Osteoblast (primary cell): ENCODE results near the gene CACNB2. TPM values are rescaled to one million over a fixed set of nuclear protein-coding genes. Genes with fewer than 3 reads are reported as not detected.

Experiments used
- DNase-seq: peaks from one replicate; pipeline ENCODE4 v3.0.0; 2011; ENCODE audit warnings: low spot score, mixed read lengths; ENCODE audit not compliant: insufficient read length; ENCODE audit errors: missing footprints
- H2AFZ ChIP-seq: 2 replicates; pipeline ENCODE4 v1.6.0; 2011; ENCODE audit warnings: mild to moderate bottlenecking, low read length
- H3K27ac ChIP-seq: 2 replicates; pipeline ENCODE4 v1.5.1; 2011; ENCODE audit warnings: mild to moderate bottlenecking, low read depth, low read length, moderate library complexity
- H3K27me3 ChIP-seq: 2 replicates; pipeline ENCODE4 v1.6.0; 2012; ENCODE audit warnings: mild to moderate bottlenecking, control low read depth, inconsistent platforms, low read length, moderate library complexity; ENCODE audit not compliant: insufficient read depth
- H3K36me3 ChIP-seq: 2 replicates; pipeline ENCODE4 v1.5.1; 2011; ENCODE audit warnings: mild to moderate bottlenecking, low read length, control low read depth, moderate library complexity; ENCODE audit not compliant: insufficient read depth
- H3K4me1 ChIP-seq: 2 replicates; pipeline ENCODE4 v1.5.1; 2011; ENCODE audit warnings: mild to moderate bottlenecking, low read length, control low read depth, moderate library complexity; ENCODE audit not compliant: insufficient read depth
- H3K4me2 ChIP-seq: 2 replicates; pipeline ENCODE4 v1.6.0; 2011; ENCODE audit warnings: mild to moderate bottlenecking, low read length; ENCODE audit not compliant: insufficient read depth
- H3K4me3 ChIP-seq: fragments of 200-600 bp; sonication (generic); 3 replicates; pipeline ENCODE4 v1.5.1; 2012; ENCODE audit warnings: mild to moderate bottlenecking, low read length, inconsistent platforms; ENCODE audit not compliant: insufficient read depth
- H3K79me2 ChIP-seq: 2 replicates; pipeline ENCODE4 v1.6.0; 2012; ENCODE audit warnings: mild to moderate bottlenecking, low read length, control low read depth, inconsistent platforms; ENCODE audit not compliant: insufficient read depth
- H3K9me3 ChIP-seq: 2 replicates; pipeline ENCODE4 v1.5.1; 2011; ENCODE audit warnings: low read depth, low read length, control low read depth
- H4K20me1 ChIP-seq: 2 replicates; pipeline ENCODE4 v1.6.0; 2012; ENCODE audit warnings: mild to moderate bottlenecking, low read length, control low read depth; ENCODE audit not compliant: insufficient read depth
- total RNA-seq: library from RNA; depleted of rRNA; stranded (reverse); fragments of >200 nt; gene quantifications from 2 replicates; pipeline ENCODE4 v1.2.3, GENCODE V29; 2012
- TF ChIP-seq, protein P1 (sequence below): IDR thresholded peaks from 2 replicates; pipeline ENCODE4 v1.5.1; 2011; ENCODE audit warnings: mild to moderate bottlenecking, low read depth, low read length, moderate library complexity; ENCODE audit errors: extremely low read depth

Gene CACNB2
- total RNA-seq, 1 donor: under 0.01 TPM

DNA sequence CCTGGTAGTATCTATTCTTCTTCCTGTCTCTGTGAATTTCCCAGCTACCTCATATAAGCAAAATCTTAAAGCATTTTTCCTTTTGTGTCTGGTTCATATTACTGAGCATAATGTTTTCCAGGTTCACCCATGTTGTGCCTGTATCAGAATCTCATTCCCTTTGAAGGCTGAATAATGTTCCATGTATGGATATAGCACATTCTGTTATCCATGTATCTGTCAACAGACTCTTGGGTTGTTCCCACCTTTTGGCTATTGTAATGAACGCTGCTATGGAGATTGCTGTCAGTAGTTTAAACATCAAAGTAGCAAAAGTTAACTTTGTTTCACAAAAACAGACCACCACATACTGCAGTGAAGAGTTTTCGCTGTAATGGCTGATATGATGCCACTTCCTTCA is 411.2 kb downstream of the CACNB2 start:
- no peak overlapping the region for H3K4me3 ChIP-seq
- H2AFZ ChIP-seq: no peak overlapping the region
- H3K27me3 ChIP-seq: no peaks in the 10 kb centered on the region
- H3K4me2 ChIP-seq: no peak overlapping the region
- H3K4me1 ChIP-seq: no peaks in the 10 kb centered on the region
- DNase-seq: no peak
- TF ChIP-seq, protein P1, sequence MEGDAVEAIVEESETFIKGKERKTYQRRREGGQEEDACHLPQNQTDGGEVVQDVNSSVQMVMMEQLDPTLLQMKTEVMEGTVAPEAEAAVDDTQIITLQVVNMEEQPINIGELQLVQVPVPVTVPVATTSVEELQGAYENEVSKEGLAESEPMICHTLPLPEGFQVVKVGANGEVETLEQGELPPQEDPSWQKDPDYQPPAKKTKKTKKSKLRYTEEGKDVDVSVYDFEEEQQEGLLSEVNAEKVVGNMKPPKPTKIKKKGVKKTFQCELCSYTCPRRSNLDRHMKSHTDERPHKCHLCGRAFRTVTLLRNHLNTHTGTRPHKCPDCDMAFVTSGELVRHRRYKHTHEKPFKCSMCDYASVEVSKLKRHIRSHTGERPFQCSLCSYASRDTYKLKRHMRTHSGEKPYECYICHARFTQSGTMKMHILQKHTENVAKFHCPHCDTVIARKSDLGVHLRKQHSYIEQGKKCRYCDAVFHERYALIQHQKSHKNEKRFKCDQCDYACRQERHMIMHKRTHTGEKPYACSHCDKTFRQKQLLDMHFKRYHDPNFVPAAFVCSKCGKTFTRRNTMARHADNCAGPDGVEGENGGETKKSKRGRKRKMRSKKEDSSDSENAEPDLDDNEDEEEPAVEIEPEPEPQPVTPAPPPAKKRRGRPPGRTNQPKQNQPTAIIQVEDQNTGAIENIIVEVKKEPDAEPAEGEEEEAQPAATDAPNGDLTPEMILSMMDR: no peak
- H3K9me3 ChIP-seq: no peaks in the 10 kb centered on the region
- H3K27ac ChIP-seq: no peak overlapping the region
- no peaks in the 10 kb centered on the region for H3K79me2 ChIP-seq
- no peaks in the 10 kb centered on the region for H3K36me3 ChIP-seq
- no peaks in the 10 kb centered on the region for H4K20me1 ChIP-seq

DNA sequence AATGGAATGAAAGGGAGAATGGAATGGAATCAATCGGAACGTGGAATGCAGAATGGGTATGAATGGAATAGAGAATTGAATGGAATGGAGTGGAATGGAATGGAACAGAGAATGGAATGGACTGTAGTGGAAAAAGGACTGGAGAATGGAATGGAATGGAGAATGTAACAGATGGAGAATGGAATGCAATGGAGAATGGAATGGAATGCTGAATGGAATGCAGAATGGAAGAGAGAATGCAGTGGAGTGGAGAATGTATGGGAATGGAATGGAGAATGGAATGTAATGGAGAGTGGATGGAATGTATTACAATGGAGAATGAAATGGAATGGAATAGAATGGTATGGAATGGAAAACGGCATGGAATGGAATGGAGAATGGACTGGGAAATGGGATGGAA is 414.3 kb downstream of the CACNB2 start:
- Histone ChIP-seq H3K9me3 (no peaks in the 10 kb centered on the region), H2AFZ (no peak overlapping the region), H3K27me3 (no peaks in the 10 kb centered on the region), H4K20me1 (no peaks in the 10 kb centered on the region), H3K27ac (no peak overlapping the region), H3K4me2 (no peak overlapping the region), H3K4me1 (no peaks in the 10 kb centered on the region), H3K36me3 (no peaks in the 10 kb centered on the region), H3K4me3 (no peak overlapping the region), H3K79me2 (no peaks in the 10 kb centered on the region)
- DNase-seq: no peak
- TF ChIP-seq, protein P1: no peak

DNA sequence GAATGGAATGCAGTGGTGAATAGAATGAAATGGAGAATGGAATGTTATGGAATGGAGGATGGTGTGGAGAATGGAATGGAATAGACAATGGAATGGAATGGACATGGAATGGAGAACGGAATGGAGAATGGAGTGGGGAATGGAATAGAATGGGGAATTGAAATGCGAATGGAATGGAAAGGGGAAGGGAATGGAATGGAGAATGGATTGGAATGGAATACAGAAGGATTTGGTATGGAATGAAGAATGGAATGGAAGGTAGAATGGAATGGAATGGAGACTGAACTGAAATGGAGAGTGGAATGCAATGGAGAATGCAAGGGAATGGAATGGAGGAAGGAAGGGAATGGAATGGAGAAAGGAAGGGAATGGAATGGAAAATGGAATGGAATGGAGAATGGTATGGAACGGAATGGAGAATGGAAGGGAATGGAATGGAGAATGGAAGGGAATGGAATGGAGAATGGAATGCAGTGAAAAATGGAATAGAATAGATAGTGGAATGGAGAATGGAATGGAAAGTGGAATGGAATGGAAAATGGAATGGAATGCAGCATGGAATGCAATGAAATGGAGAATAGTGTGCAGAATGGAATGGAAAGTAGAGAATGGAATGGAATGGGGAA is 416.4 kb downstream of the CACNB2 start:
- TF ChIP-seq, protein P1: no peak
- Histone ChIP-seq H3K36me3 (no peaks in the 10 kb centered on the region), H3K27me3 (no peaks in the 10 kb centered on the region), H3K4me2 (no peak overlapping the region), H2AFZ (no peak overlapping the region), H3K4me1 (no peaks in the 10 kb centered on the region), H4K20me1 (no peaks in the 10 kb centered on the region), H3K4me3 (no peak overlapping the region), H3K9me3 (no peaks in the 10 kb centered on the region), H3K79me2 (no peaks in the 10 kb centered on the region), H3K27ac (no peak overlapping the region)
- no peak for DNase-seq

DNA sequence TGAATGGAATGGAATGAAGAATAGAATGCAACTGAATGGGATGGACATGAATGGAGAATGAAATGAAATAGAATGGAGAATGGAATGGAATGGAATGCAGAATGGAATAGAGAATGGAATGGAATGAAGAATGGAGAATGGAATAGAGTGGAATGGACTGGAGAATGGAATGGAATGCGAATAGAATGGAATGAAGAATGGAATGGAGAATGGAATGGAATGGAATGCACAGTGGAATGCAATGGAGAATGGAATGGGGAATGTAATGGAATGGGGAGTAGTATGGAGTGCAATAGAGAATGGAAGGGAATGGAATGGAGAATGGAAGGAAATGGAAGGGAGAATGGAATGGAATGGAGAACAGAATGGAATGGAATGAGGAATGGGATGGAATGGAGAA is 417.7 kb downstream of the CACNB2 start:
- Histone ChIP-seq H3K4me1 (no peaks in the 10 kb centered on the region), H3K27me3 (no peaks in the 10 kb centered on the region), H3K79me2 (no peaks in the 10 kb centered on the region), H3K4me3 (no peak overlapping the region), H3K9me3 (no peaks in the 10 kb centered on the region), H2AFZ (no peak overlapping the region), H3K36me3 (no peaks in the 10 kb centered on the region), H3K4me2 (no peak overlapping the region), H4K20me1 (no peaks in the 10 kb centered on the region), H3K27ac (no peak overlapping the region)
- TF ChIP-seq, protein P1: no peak
- no peak for DNase-seq
